Measurements from ENCODE around the gene PRRC2A. TPM values are rescaled to one million over a fixed set of nuclear protein-coding genes. Genes with fewer than 3 reads are reported as not detected.
A peak's percentile ranks its signal among the peaks of the same experiment; 100 is the strongest.

The PRRC2A gene
- total and polyA plus RNA-seq, 8 donors = 49.4 to 125 (median 93.7) TPM

GRCh38 chr6:31663961-31664789 lies 43.7 kb downstream of the PRRC2A start:
- no peak for TF ChIP-seq CTCF (IDR thresholded peaks at IDR 0.05)
- TF ChIP-seq POLR2A (IDR thresholded peaks at IDR 0.05) = no peak
- TF ChIP-seq EP300 (IDR thresholded peaks at IDR 0.05) = no peak
- TF ChIP-seq POLR2AphosphoS5 (IDR thresholded peaks at IDR 0.05) = no peak
- peaks cover 30 to 46% (median 43%) of the 10 kb centered on the region in 4 donors for H3K36me3 ChIP-seq
- peak in 1 of 2 donors; percentile 52 for DNase-seq
- peak overlapping the region; percentile 72 to 98 (median 90) for H3K4me3 ChIP-seq
- WGBS, 5 donors = 17 to 23% (median 20%) methylated on average over 17 of the region's 17 CpGs
- H3K9me3 ChIP-seq = no peaks in the 10 kb centered on the region
- peaks cover 39 to 78% (median 69%) of the 10 kb centered on the region in 4 donors for H3K4me1 ChIP-seq
- peak overlapping the region; percentile 94 to 98 (median 97) for H3K27ac ChIP-seq
- H3K27me3 ChIP-seq = no peaks in the 10 kb centered on the region
- intact Hi-C loops (cut with DNase I; ENCODE audit: low total_unique reads) = no loop called here

DNA sequence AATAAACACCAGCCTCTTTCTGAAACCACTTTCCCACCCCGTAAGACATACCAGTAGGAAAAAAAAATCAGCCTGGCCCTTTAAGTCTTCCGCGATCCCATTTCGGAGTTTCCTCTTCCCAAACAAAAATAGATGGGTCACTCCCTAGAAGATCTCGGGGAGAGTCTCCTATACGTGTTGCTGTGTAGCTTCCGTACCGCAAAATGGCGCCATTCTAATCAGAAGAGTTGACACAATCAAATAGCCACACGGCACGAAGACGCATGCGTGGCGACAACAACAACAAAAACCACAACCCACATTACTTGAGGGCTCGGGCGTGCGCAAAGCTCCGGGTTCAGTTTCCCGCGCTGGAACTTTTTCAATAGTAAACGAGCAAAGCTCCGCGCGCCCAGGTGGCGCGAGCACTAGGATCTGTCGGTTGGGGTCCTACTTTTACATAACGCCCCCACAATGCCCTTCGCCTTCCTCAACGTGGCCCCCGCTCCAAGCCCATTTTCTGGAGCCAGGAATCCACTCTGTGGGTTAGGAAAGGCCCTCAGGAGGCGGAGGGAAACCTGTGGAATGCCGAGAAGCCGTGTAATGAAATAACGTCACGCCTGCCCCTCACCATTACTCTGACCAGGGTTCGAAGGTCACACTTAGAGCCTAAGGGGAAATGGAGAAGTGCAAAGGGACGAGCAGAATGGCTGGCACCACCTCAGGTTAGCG lies 44.4 kb downstream of the PRRC2A start, which contains the start of gene GPANK1:
Gene GPANK1 (minus strand): TSS at position 208 of the 711 bp plus-strand sequence. CDS start 519 bp downstream, outside the sequence.
- H3K4me3 ChIP-seq = peak within 1 kb of the TSS; percentile 72 to 98 (median 90)
- peak; percentile 94 to 98 for DNase-seq
- WGBS, 5 donors = 0% methylated on average over 37 to 39 of the region's 39 CpGs
- peaks cover 34 to 74% (median 62%) of the 10 kb centered on the region in 4 donors for H3K4me1 ChIP-seq
- TF ChIP-seq POLR2AphosphoS5 (IDR thresholded peaks at IDR 0.05) (peak; percentile 84 to 94 (median 90)), EP300 (IDR thresholded peaks at IDR 0.05) (no peak)
- peak within 1 kb of the TSS; percentile 94 to 98 (median 97) for H3K27ac ChIP-seq
- intact Hi-C loops (cut with DNase I; ENCODE audit: low total_unique reads) = no loop called here
- peaks cover 37 to 53% (median 51%) of the 10 kb centered on the region in 4 donors for H3K36me3 ChIP-seq
- H3K27me3 ChIP-seq = no peaks in the 10 kb centered on the region
- H3K9me3 ChIP-seq = no peaks in the 10 kb centered on the region

DNA sequence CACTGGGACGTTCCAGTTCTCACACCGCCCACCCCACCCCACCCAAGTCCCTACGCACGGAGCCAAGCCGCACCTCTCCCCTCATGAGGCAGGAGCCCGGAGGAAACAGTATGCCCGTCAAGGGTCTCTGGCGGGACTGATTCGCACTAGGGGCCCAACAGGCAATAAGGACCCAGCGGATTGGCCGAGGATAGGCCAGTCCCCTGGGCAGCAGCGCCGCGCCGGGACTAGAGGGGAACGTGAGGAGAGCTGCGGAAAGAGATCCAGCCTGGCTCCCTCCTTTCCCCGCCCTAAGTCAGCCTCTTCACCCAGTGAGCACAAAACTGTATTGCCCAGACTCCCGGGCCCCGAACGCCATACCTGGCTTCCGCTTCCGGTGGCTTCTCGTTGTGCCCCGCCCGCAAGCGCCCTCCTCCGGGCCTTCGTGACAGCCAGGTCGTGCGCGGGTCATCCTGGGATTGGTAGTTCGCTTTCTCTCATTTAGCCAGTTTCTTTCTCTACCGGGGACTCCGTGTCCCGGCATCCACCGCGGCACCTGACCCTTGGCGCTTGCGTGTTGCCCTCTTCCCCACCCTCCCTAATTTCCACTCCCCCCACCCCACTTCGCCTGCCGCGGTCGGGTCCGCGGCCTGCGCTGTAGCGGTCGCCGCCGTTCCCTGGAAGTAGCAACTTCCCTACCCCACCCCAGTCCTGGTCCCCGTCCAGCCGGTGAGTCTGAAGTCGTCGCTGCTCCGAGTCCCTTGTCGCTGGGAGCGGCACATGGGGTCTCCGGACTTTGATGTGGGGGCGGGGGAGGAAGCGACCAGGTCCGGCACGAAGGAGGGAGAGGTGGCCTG lies 45.2 kb downstream of the PRRC2A start, which contains the start of gene CSNK2B:
Gene CSNK2B (plus strand): TSS at position 580 of the 836 bp plus-strand sequence. CDS start 752 bp downstream, outside the sequence.
- H3K36me3 ChIP-seq = peaks cover 44 to 61% (median 58%) of the 10 kb centered on the region in 4 donors
- peak in 1 of 7 experiments; percentile 25 for TF ChIP-seq CTCF (IDR thresholded peaks at IDR 0.05)
- peak; percentile 71 to 95 (median 79) for TF ChIP-seq POLR2AphosphoS5 (IDR thresholded peaks at IDR 0.05)
- no peak for TF ChIP-seq EP300 (IDR thresholded peaks at IDR 0.05)
- 0 to 1% (median 1%) methylated on average over 46 to 63 of the region's 63 CpGs for WGBS, 5 donors
- intact Hi-C loops (cut with DNase I; ENCODE audit: low total_unique reads) = no loop called here
- DNase-seq = peak; percentile 99
- no peaks in the 10 kb centered on the region for H3K27me3 ChIP-seq
- peak within 1 kb of the TSS; percentile 94 to 98 (median 97) for H3K27ac ChIP-seq
- H3K4me1 ChIP-seq = peaks cover 34 to 71% (median 57%) of the 10 kb centered on the region in 4 donors
- H3K4me3 ChIP-seq = peak within 1 kb of the TSS; percentile 72 to 98 (median 90)
- no peaks in the 10 kb centered on the region for H3K9me3 ChIP-seq

DNA sequence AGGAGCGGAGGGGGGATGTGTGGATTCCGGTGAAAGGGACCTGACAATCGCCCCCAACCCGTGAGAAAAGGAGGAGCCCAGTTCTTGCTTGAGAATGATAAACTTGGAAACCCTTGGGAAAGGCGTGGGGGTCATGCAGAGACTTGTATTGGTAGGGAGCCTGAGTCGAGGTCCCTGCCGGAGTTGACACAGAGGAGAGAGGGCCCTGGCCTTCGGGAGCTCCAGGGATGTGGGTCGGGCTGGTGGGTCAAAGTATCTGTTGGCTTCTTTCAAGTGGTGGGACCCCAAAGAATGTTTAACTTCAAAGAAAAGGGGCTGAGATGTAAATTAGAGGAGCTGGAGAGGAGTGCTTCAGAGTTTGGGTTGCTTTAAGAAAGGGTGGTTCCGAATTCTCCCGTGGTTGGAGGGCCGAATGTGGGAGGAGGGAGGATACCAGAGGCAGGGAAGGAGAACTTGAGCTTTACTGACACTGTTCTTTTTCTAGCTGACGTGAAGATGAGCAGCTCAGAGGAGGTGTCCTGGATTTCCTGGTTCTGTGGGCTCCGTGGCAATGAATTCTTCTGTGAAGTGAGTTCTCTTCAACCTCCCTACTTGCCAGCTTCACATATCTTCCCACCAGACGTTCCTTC lies 45.9 kb downstream of the PRRC2A start:
- H3K36me3 ChIP-seq = peaks cover 51 to 68% (median 66%) of the 10 kb centered on the region in 4 donors

More for the DNA sequence above, 45.9 kb downstream of the PRRC2A start:
- Histone ChIP-seq H3K9me3 (no peaks in the 10 kb centered on the region), H3K4me1 (peaks cover 27 to 64% (median 50%) of the 10 kb centered on the region in 4 donors), H3K4me3 (peak overlapping the region; percentile 72 to 98 (median 90)), H3K27ac (peak overlapping the region; percentile 91 to 98 (median 96)), H3K27me3 (no peaks in the 10 kb centered on the region)
- intact Hi-C loops (cut with DNase I; ENCODE audit: low total_unique reads) = no loop called here
- 2 to 4% (median 3%) methylated on average over 15 of the region's 15 CpGs for WGBS, 5 donors
- TF ChIP-seq POLR2AphosphoS5 (IDR thresholded peaks at IDR 0.05) (no peak), CTCF (IDR thresholded peaks at IDR 0.05) (no peak), EP300 (IDR thresholded peaks at IDR 0.05) (no peak), POLR2A (IDR thresholded peaks at IDR 0.05) (no peak)
- no peak for DNase-seq
